GM12878 (cell line): ENCODE measurements around the gene KDM3B. TPM values are rescaled to one million over a fixed set of nuclear protein-coding genes. Genes with fewer than 3 reads are reported as not detected.

Experiments used
- CBFB ChIP-seq: IDR thresholded peaks from 2 replicates; pipeline ENCODE4 v1.6.1; 2016; ENCODE audit warnings: antibody characterized with exemption, low read depth
- CHD2 ChIP-seq: IDR thresholded peaks from 2 replicates; pipeline ENCODE4 v1.6.1; 2011; ENCODE audit warnings: low read depth, low read length, improper control_type of control experiment, borderline replicate concordance
- CREB1 ChIP-seq: IDR thresholded peaks from 2 replicates; pipeline ENCODE4 v1.6.1; 2012; ENCODE audit warnings: low read depth, mild to moderate bottlenecking, inconsistent platforms
- CREM ChIP-seq: IDR thresholded peaks from 2 replicates; pipeline ENCODE4 v1.6.1; 2014; ENCODE audit warnings: antibody characterized with exemption, low read depth
- DPF2 ChIP-seq: fragments of 450-650 bp; IDR thresholded peaks from 2 replicates; pipeline ENCODE4 v1.6.1; 2017; ENCODE audit warnings: mild to moderate bottlenecking
- ELK1 ChIP-seq: IDR thresholded peaks from 2 replicates; pipeline ENCODE4 v1.6.1; 2012; ENCODE audit warnings: low read depth, low read length, improper control_type of control experiment
- ETV6 ChIP-seq, 2 experiments: fragments of 450-650 bp in 1 of 2; IDR thresholded peaks in 1 of 2; conservative IDR thresholded peaks in 1 of 2; 2 replicates each; pipeline ENCODE4 v1.6.1; 2014; ENCODE audit warnings: antibody characterized with exemption in 1 of 2, borderline replicate concordance in 1 of 2, low read depth in 1 of 2, mild to moderate bottlenecking in 1 of 2, moderate library complexity in 1 of 2
- IKZF2 ChIP-seq, 2 experiments: fragments of 450-650 bp; IDR thresholded peaks; 2 replicates each; pipeline ENCODE4 v1.6.1; 2017; ENCODE audit warnings: mild to moderate bottlenecking in 2 of 2, moderate library complexity in 2 of 2
- MEF2B ChIP-seq: fragments of 450-650 bp; IDR thresholded peaks from 2 replicates; pipeline ENCODE4 v1.6.1; 2018; ENCODE audit warnings: mild to moderate bottlenecking, moderate library complexity; ENCODE audit not compliant: partially characterized antibody, poor library complexity, severe bottlenecking
- MYB ChIP-seq: fragments of 150-350 bp; IDR thresholded peaks from 2 replicates; pipeline ENCODE4 v1.6.1; 2014; ENCODE audit warnings: mild to moderate bottlenecking, low read depth, low read length, borderline replicate concordance
- PAX5 ChIP-seq: IDR thresholded peaks from 2 replicates; pipeline ENCODE4 v1.6.1; 2011; ENCODE audit warnings: low read depth, low read length, borderline replicate concordance
- PBX3 ChIP-seq: IDR thresholded peaks from 2 replicates; pipeline ENCODE4 v1.6.1; 2011; ENCODE audit warnings: mild to moderate bottlenecking, low read depth, low read length, moderate library complexity; ENCODE audit not compliant: insufficient replicate concordance
- POLR2A ChIP-seq: IDR thresholded peaks from 2 replicates; pipeline ENCODE4 v1.6.1; 2011; ENCODE audit warnings: low read depth, mild to moderate bottlenecking, low read length
- RAD21 ChIP-seq: IDR thresholded peaks from 2 replicates; pipeline ENCODE4 v1.6.1; 2011; ENCODE audit warnings: mild to moderate bottlenecking, low read depth, low read length, moderate library complexity; ENCODE audit not compliant: insufficient read depth
- RB1 ChIP-seq: fragments of 450-650 bp; formaldehyde crosslinking; IDR thresholded peaks from 2 replicates; pipeline ENCODE4 v1.6.1; 2017; ENCODE audit warnings: mild to moderate bottlenecking, borderline replicate concordance
- RELA ChIP-seq: fragments of 450-650 bp; IDR thresholded peaks from 2 replicates; pipeline ENCODE4 v1.8.0; 2014; ENCODE audit warnings: borderline replicate concordance; ENCODE audit not compliant: partially characterized antibody
- RELB ChIP-seq: fragments of 450-650 bp; IDR thresholded peaks from 2 replicates; pipeline ENCODE4 v1.6.1; 2017; ENCODE audit warnings: low read depth, mild to moderate bottlenecking, moderate library complexity
- SMAD1 ChIP-seq: fragments of 450-650 bp; IDR thresholded peaks from 2 replicates; pipeline ENCODE4 v1.6.1; 2018; ENCODE audit warnings: mild to moderate bottlenecking, low read depth; ENCODE audit not compliant: partially characterized antibody
- SMAD5 ChIP-seq: IDR thresholded peaks from 2 replicates; pipeline ENCODE4 v1.6.1; 2016; ENCODE audit warnings: antibody characterized with exemption, low read depth
- SMC3 ChIP-seq: IDR thresholded peaks from 2 replicates; pipeline ENCODE4 v1.6.1; 2011; ENCODE audit warnings: low read length, improper control_type of control experiment, borderline replicate concordance
- SP1 ChIP-seq: IDR thresholded peaks from one replicate; pipeline ENCODE4 v1.6.1; 2011; ENCODE audit warnings: low read depth, low read length
- SRF ChIP-seq, 2 experiments: IDR thresholded peaks; 2 replicates each; pipeline ENCODE4 v1.6.1; 2011; ENCODE audit warnings: low read depth in 2 of 2, low read length in 2 of 2, mild to moderate bottlenecking in 1 of 2, moderate library complexity in 1 of 2
- TBL1XR1 ChIP-seq: IDR thresholded peaks from 2 replicates; pipeline ENCODE4 v1.6.1; 2012; ENCODE audit warnings: low read depth, low read length, improper control_type of control experiment
- TCF12 ChIP-seq: IDR thresholded peaks from 2 replicates; pipeline ENCODE4 v1.6.1; 2011; ENCODE audit warnings: low read depth, mild to moderate bottlenecking, low read length
- TCF7 ChIP-seq: IDR thresholded peaks from 2 replicates; pipeline ENCODE4 v1.6.1; 2014; ENCODE audit warnings: antibody characterized with exemption, borderline replicate concordance
- ZNF384 ChIP-seq: IDR thresholded peaks from 2 replicates; pipeline ENCODE4 v1.6.1; 2012; ENCODE audit warnings: low read depth, mild to moderate bottlenecking, low read length, improper control_type of control experiment, borderline replicate concordance
- polyA plus RNA-seq, 11 experiments: library from polyadenylated mRNA; depleted of rRNA in 4 of 11; unstranded in 6 of 11; stranded (reverse) in 5 of 11; fragments of >200 nt; fragmentation: Nextera tagmentation in 4 of 11; fragmentation: Illumina TruSeq in 1 of 11; extraction: Ambion mirVana in 4 of 11; extraction: Trizol in 1 of 11; gene quantifications; 1 replicate in 1 of 11; 2 replicates in 10 of 11; pipeline versions ENCODE4 v1.2.1 to v1.2.3, GENCODE V29; 2011 to 2016; ENCODE audit warnings: inconsistent platforms in 2 of 11, missing spikeins in 2 of 11, low read depth in 1 of 11
- total RNA-seq, 4 experiments: library from RNA; depleted of rRNA in 3 of 4; stranded (reverse); fragments of >200 nt in 3 of 4; fragmentation: Illumina TruSeq in 1 of 4; extraction: Trizol in 1 of 4; gene quantifications; 2 replicates each; pipeline versions ENCODE4 v1.2.1 to v1.2.3, GENCODE V29; 2013 to 2021

The KDM3B gene
- total and polyA plus RNA-seq, 10 of the 15 experiments (the other 5 are each of a cell fraction or from before 2014, with no cell fraction given): 8.5 to 45.7 (median 29.0) TPM

- TF ChIP-seq RB1 (peak; percentile 96), TBL1XR1 (0 out of 2 replicates have a peak, but pooled peaks have one; percentile 11), RAD21 (peak; percentile 29; the same call in 1 of the 2 replicates), ZNF384 (no peak), PBX3 (no peak), DPF2 (0 out of 2 replicates have a peak, but pooled peaks have one; percentile 18), SMC3 (peak; percentile 46; the same call in 1 of the 2 replicates), SP1 (peak; percentile 7), CREM (peak; percentile 56; the same call in 1 of the 2 replicates), CHD2 (peak; percentile 22; the same call in 1 of the 2 replicates), SMAD1 (no peak), MYB (no peak), SMAD5 (peak; percentile 59; the same call in 1 of the 2 replicates), RELB (0 out of 2 replicates have a peak, but pooled peaks have one; percentile 21), TCF7 (no peak), RELA (peak; percentile 55), CBFB (0 out of 2 replicates have a peak, but pooled peaks have one; percentile 17), ETV6 (conservative IDR thresholded peaks at IDR 0.05 in 1 of 2, IDR thresholded peaks at IDR 0.05 in 1 of 2; ENCODE audit: borderline replicate concordance in 1 of 2, low read depth in 1 of 2) (peak in 1 of 2 experiments; percentile 13; a peak in 1 of 4 replicates), PAX5 (peak; percentile 53; the same call in 1 of the 2 replicates), SRF (IDR thresholded peaks at IDR 0.05; ENCODE audit: low read depth in 2 of 2, low read length in 2 of 2) (peak; percentile 9 to 45; a peak in 1 of 4 replicates), IKZF2 (IDR thresholded peaks at IDR 0.05) (peak in 1 of 2 experiments; percentile 52; a peak in 3 of 4 replicates), CREB1 (peak; percentile 33; the same call in 1 of the 2 replicates), POLR2A (peak; percentile 80), TCF12 (no peak), MEF2B (peak; percentile 99), ELK1 (peak; percentile 73; the same call in 1 of the 2 replicates)
- TF ChIP-seq, all 136 proteins: peak for 32
These were observed 111.5 kb downstream of the KDM3B start (continued) for GRCh38 chr5:138464008-138464387.
